ENCODE results near the gene PRDM5. TPM values are rescaled to one million over a fixed set of nuclear protein-coding genes. Genes with fewer than 3 reads are reported as not detected.

PRDM5 gene
- total RNA-seq, 6 experiments from 2014 or later, result 0.20 to 0.64 (median 0.36) TPM

DNA sequence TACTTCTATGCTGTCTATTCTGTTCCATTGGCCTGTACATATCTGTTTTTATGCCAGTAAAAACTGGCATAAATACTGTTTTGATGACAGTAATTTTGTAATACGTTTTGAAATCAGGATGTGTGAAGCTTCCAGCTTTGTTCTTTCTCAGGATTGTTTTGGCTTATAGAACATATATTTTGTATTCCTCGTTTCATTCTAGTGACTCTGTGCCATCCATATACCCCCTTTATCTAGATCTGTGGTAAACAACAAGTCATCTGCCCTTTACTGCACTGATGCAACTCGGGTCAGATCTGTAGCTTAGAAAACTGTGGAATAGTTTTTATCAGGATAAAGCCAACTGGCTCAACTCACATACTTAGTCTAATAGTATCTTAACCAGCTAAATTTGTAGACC is 233.7 kb downstream of the PRDM5 start:
- intact Hi-C loops (cut with DNase I), result no loop called here
- no peak for ATAC-seq

DNA sequence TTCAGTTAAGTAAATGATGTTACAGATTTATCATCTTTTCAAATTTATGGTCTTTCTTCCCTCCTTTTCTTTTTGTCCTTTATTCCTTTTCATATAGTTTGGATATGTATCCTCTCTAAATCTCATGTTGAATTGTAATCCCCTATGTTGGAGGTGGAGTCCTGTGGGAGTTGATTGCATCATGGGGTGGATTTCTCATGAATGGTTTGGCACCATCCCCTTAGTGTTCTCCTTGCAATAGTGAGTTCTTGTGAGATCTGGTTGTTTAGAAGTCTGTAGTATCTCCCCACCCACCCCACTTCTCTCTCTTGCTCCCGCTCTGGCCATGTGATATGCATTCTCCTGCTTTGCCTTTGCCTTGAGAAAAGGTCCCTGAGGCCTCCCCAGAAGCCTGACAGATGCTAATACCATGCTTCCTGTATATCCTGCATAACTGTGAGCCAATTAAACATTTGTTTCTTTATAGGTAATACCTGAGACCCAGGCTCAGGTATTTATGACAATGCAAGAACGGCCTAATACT is 236.7 kb downstream of the PRDM5 start:
- Histone ChIP-seq H3K4me1 (no peaks in the 10 kb centered on the region), H3K9me3 (no peaks in the 10 kb centered on the region), H3K4me3 (no peak overlapping the region), H3K27ac (no peak overlapping the region), H3K27me3 (peaks cover 0 to 4% of the 10 kb centered on the region in 2 donors), H3K36me3 (no peaks in the 10 kb centered on the region)
- intact Hi-C loops (cut with DNase I), result no loop called here
- WGBS (ENCODE audit: insufficient coverage, low coverage, low lambda C conversion rate, missing lambda C conversion rate), result 64% methylated on average over 2 of the region's 2 CpGs
- no peak for TF ChIP-seq POLR2A (IDR thresholded peaks at IDR 0.05)
- TF ChIP-seq, protein P1, sequence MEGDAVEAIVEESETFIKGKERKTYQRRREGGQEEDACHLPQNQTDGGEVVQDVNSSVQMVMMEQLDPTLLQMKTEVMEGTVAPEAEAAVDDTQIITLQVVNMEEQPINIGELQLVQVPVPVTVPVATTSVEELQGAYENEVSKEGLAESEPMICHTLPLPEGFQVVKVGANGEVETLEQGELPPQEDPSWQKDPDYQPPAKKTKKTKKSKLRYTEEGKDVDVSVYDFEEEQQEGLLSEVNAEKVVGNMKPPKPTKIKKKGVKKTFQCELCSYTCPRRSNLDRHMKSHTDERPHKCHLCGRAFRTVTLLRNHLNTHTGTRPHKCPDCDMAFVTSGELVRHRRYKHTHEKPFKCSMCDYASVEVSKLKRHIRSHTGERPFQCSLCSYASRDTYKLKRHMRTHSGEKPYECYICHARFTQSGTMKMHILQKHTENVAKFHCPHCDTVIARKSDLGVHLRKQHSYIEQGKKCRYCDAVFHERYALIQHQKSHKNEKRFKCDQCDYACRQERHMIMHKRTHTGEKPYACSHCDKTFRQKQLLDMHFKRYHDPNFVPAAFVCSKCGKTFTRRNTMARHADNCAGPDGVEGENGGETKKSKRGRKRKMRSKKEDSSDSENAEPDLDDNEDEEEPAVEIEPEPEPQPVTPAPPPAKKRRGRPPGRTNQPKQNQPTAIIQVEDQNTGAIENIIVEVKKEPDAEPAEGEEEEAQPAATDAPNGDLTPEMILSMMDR (IDR thresholded peaks at IDR 0.05), result no peak
- no peak for ATAC-seq
- DNase-seq, result no peak

More for the DNA sequence above, 233.7 kb downstream of the PRDM5 start:
- H3K9me3 ChIP-seq, result no peaks in the 10 kb centered on the region
- no peaks in the 10 kb centered on the region for H3K4me1 ChIP-seq
- no peak overlapping the region for H3K4me3 ChIP-seq
- TF ChIP-seq, protein P1 (IDR thresholded peaks at IDR 0.05), result no peak
- TF ChIP-seq POLR2A (IDR thresholded peaks at IDR 0.05), result no peak
- DNase-seq, result no peak
- H3K36me3 ChIP-seq, result no peaks in the 10 kb centered on the region
- H3K27ac ChIP-seq, result no peak overlapping the region
- H3K27me3 ChIP-seq, result peaks cover 0 to 4% of the 10 kb centered on the region in 2 donors
- WGBS (ENCODE audit: insufficient coverage, low coverage, low lambda C conversion rate, missing lambda C conversion rate), result 43% methylated on average over 3 of the region's 3 CpGs

DNA sequence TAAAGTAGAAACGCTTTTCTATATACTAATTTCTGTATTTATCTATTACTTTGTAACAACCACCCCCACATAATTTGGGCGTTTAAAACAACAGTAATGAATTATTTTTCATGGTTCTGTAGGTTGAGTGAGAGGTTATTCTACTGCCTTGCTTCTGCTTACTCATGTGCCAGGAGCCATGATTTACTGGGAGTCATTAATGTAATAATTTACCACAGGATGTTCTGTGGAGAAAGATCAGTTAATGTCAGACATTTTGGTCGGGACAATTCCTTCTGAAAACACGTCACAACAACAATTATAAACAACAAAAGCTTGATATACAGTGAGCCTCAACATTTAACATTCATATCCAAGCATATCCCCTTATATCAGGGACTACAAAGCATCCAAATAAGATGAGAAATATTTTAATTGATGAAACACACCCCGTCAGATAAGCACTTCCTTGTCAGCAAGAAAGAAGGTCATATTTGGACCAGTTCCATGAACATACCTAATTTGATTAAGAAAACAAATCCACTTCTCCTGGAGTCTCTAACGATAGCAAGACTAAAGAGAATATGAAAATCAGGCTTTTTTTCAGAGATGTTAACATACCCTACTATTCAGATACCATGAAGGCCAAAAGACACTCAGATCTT is 238.5 kb downstream of the PRDM5 start:
- H3K9me3 ChIP-seq, result no peaks in the 10 kb centered on the region
- DNase-seq (no peak), ATAC-seq (no peak)
- H3K27me3 ChIP-seq, result no peaks in the 10 kb centered on the region
- H3K27ac ChIP-seq, result no peak overlapping the region
- no peaks in the 10 kb centered on the region for H3K36me3 ChIP-seq
- 33% methylated on average over 6 of the region's 6 CpGs for WGBS (ENCODE audit: insufficient coverage, low coverage, low lambda C conversion rate, missing lambda C conversion rate)
- TF ChIP-seq POLR2A (IDR thresholded peaks at IDR 0.05), result no peak
- TF ChIP-seq, protein P1 (IDR thresholded peaks at IDR 0.05), result no peak
- no peaks in the 10 kb centered on the region for H3K4me1 ChIP-seq
- intact Hi-C loops (cut with DNase I), result no loop called here
- H3K4me3 ChIP-seq, result no peak overlapping the region

DNA sequence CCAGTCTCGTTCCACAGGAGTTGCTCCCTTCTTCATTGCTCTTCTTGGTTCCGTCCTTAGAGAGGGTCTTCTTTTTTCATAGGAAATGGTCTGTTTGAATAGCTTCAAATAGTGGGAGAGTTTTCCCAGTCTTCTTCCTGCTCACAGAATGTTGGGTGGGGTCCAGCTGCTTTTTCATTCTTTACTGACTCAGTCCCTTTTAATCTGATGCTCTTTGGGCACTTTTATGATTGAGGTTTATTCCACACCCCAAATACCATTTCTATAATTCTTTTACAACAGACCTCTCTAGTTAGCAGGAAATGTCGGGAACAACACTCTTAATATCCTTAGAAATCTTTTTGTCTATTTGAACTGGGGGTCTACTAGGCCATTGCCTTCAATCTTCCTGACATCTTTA is 239.5 kb downstream of the PRDM5 start:
- no peak overlapping the region for H3K4me3 ChIP-seq
- no peak overlapping the region for H3K27ac ChIP-seq
- 64% methylated on average over 3 of the region's 3 CpGs for WGBS (ENCODE audit: insufficient coverage, low coverage, low lambda C conversion rate, missing lambda C conversion rate)
- H3K9me3 ChIP-seq, result no peaks in the 10 kb centered on the region
- H3K27me3 ChIP-seq, result no peaks in the 10 kb centered on the region
- no peaks in the 10 kb centered on the region for H3K4me1 ChIP-seq
- H3K36me3 ChIP-seq, result no peaks in the 10 kb centered on the region
- ATAC-seq (no peak), DNase-seq (no peak)
- intact Hi-C loops (cut with DNase I), result no loop called here
- TF ChIP-seq, protein P1 (IDR thresholded peaks at IDR 0.05), result no peak
- no peak for TF ChIP-seq POLR2A (IDR thresholded peaks at IDR 0.05)

Measured in right lobe of liver (tissue), 6 donors.